Ectodermal cell (in vitro differentiated cells): ENCODE measurements around the gene TRAPPC5.
"Not testable (repeated sequence)": the region's sequence is repeated elsewhere in the genome, so short reads cannot be mapped to it uniquely, and the experiment has no call there.

Experiments
- H3K27ac ChIP-seq: 2 replicates; pipeline ENCODE4 v1.7.0; 2013; ENCODE audit warnings: mild to moderate bottlenecking, low read depth, low read length; ENCODE audit not compliant: insufficient read depth, poor library complexity, severe bottlenecking
- H3K27me3 ChIP-seq: 2 replicates; pipeline ENCODE4 v1.7.0; 2013; ENCODE audit warnings: mild to moderate bottlenecking, low read length; ENCODE audit not compliant: insufficient read depth, control insufficient read depth, poor library complexity, severe bottlenecking
- H3K36me3 ChIP-seq: one replicate; pipeline ENCODE4 v1.7.0; 2013; ENCODE audit warnings: low read length; ENCODE audit not compliant: control insufficient read depth, insufficient read depth
- H3K4me1 ChIP-seq: one replicate; pipeline ENCODE4 v1.7.0; 2013; ENCODE audit warnings: low read length; ENCODE audit not compliant: control insufficient read depth, insufficient read depth
- H3K4me3 ChIP-seq: 2 replicates; pipeline ENCODE4 v1.7.0; 2013; ENCODE audit warnings: low read depth, low read length, control low read depth; ENCODE audit not compliant: insufficient read depth
- H3K9me3 ChIP-seq: 2 replicates; pipeline ENCODE4 v1.7.0; 2013; ENCODE audit warnings: mild to moderate bottlenecking, low read length, moderate library complexity; ENCODE audit not compliant: control insufficient read depth
- WGBS, 2 experiments: methylation state at CpG; one replicate each; pipeline ENCODE4 v1.1.7; 2013; ENCODE audit warnings: missing lambda C conversion rate in 2 of 2; 5-methylcytosine and 5-hydroxymethylcytosine counted together

Gene TRAPPC5

DNA sequence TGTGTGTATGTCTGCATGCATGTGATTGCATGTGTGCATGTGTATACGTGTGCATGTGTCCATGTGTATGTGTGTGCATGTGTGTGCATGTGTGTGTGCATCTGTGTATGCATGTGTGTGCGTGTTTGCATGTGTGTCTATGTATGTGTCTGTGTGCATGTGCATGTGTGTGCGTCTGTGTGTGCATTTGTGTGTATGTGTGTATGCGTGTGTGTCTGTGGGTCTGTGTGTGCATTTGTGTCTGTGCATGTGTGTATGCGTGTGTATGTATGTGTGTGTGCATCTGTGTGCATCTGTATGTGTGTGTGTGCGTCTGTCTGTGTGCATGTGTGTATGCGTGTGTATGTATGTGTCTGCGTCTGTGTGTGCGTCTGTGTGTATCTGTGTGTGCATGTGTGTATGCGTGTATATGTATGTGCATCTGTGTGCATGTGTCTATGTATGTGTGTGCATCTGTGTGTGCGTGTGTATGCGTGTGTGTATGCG, 40.7 kb upstream of the TRAPPC5 start:
- peaks cover 20% of the 10 kb centered on the region for H3K27me3 ChIP-seq
- no peaks in the 10 kb centered on the region for H3K36me3 ChIP-seq
- H3K9me3 ChIP-seq, result no peaks in the 10 kb centered on the region
- 92 to 95% methylated on average over 13 of the region's 13 CpGs for WGBS, 2 experiments
- no peak overlapping the region for H3K4me3 ChIP-seq
- no peaks in the 10 kb centered on the region for H3K4me1 ChIP-seq
- no peak overlapping the region for H3K27ac ChIP-seq

DNA sequence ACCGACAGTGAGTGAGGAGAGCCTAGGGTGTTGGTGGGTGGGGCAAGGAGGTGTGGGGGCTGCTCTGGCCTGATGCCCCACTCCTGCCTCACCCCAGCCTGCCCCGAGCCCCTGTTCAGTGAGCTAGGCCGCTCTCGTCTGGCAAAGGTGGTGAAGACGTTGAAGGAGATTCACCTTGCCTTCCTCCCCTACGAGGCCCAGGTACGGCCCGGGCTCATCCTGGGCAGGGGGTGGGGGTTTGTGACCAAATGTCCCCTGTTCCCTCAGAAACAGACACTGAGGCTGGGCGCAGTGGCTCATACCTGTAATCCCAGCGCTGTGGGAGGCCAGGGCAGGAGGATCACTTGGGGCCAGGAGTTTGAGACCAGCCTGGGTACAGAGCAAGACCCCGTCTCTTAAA, 39.8 kb upstream of the TRAPPC5 start:
- Histone ChIP-seq H3K27ac (no peak overlapping the region), H3K4me1 (no peaks in the 10 kb centered on the region), H3K36me3 (no peaks in the 10 kb centered on the region), H3K4me3 (no peak overlapping the region), H3K9me3 (no peaks in the 10 kb centered on the region), H3K27me3 (peaks cover 12% of the 10 kb centered on the region)
- 93 to 95% methylated on average over 11 of the region's 11 CpGs for WGBS, 2 experiments

DNA sequence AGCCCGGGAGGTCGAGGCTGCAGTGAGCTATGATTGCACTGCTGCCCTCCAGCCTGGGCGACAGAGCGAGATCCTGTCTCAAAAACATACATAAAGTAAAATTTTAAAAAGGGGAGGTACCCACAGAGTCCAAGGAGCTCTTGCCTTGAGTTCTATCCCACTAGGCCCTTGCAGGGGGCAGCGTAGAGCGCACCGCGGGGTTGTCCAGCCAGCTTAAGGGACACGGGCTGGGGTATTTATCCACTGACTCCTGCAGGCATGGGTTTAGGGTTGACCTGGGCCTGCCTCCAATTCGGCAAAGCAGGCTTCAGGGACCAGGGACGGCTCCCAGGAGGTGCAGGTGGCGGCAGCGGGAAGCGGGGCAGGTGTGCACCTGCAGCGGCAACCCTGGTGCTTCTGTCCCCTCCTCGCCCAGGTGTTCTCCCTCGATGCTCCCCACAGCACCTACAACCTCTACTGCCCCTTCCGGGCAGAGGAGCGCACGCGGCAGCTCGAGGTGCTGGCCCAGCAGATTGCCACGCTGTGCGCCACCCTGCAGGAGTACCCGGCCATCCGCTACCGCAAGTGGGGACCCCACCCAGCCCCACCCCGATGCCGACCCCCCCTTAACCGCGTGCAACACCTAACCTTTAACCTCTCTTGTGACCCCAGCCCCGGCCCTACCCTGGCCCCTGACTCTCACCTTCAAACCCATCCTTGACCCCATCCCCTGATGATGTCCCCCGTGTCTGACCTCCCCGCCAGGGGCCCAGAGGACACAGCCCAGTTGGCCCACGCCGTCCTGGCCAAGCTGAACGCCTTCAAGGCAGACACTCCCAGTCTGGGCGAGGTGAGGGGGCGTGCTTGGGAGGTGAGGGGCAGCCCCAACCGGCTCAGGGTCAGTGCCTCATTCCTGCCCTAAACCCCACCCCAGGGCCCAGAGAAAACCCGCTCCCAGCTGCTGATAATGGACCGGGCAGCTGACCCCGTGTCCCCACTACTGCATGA, 39.0 kb upstream of the TRAPPC5 start:
- H3K27ac ChIP-seq, result no peak overlapping the region
- no peaks in the 10 kb centered on the region for H3K36me3 ChIP-seq
- H3K27me3 ChIP-seq, result peaks cover 4% of the 10 kb centered on the region
- no peaks in the 10 kb centered on the region for H3K4me1 ChIP-seq
- 91% methylated on average over 43 of the region's 43 CpGs for WGBS, 2 experiments
- no peaks in the 10 kb centered on the region for H3K9me3 ChIP-seq
- H3K4me3 ChIP-seq, result no peak overlapping the region

DNA sequence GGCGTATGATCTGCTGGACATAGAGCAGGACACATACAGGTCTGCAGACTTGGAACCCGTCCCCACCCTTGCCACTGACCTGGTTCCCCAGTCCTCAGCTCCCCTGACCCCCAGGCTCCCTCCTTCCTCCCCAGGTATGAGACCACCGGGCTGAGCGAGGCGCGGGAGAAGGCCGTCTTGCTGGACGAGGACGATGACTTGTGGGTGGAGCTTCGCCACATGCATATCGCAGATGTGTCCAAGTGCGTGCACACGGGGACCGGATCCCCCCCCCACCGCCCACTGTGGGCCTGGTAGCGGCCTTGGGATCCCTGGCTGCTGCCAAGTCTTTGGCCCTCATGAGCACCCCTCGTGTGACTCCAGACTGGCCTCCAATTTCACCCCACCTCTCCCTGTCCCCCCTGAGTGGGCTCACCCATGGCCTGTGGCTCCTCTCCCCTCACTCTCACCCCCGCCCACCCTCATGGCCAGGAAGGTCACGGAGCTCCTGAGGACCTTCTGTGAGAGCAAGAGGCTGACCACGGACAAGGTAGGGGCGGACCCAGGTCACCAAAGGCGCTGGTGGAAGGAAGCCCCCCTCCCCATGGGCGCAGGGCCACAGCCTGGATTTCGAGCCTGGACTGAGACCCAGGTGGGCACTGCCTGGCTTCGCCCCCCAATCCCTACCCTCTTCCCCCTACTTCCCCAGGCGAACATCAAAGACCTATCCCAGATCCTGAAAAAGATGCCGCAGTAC, 38.2 kb upstream of the TRAPPC5 start:
- no peak overlapping the region for H3K27ac ChIP-seq
- no peaks in the 10 kb centered on the region for H3K4me1 ChIP-seq
- H3K9me3 ChIP-seq, result no peaks in the 10 kb centered on the region
- no peak overlapping the region for H3K4me3 ChIP-seq
- no peaks in the 10 kb centered on the region for H3K27me3 ChIP-seq
- no peaks in the 10 kb centered on the region for H3K36me3 ChIP-seq
- WGBS, 2 experiments, result 94 to 95% methylated on average over 27 of the region's 27 CpGs

DNA sequence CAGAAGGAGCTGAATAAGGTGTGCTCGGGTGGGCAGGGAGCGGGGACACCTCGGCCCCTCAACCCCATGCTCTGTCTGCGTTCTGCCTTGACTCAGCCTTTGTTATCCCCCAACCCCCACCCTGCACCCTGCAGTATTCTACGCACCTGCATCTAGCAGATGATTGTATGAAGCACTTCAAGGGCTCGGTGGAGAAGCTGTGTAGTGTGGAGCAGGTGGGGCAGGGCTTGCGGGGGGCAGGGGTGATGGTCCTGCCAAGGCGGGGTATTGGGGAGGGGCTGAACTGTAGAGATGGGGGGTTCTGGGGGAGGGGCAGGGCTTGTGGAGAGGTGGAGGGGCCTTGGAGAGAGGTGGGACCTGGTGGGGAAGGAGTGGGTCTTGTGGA, 37.6 kb upstream of the TRAPPC5 start:
- no peaks in the 10 kb centered on the region for H3K36me3 ChIP-seq
- H3K9me3 ChIP-seq, result no peaks in the 10 kb centered on the region
- H3K27me3 ChIP-seq, result no peaks in the 10 kb centered on the region
- H3K27ac ChIP-seq, result no peak overlapping the region
- H3K4me1 ChIP-seq, result no peaks in the 10 kb centered on the region
- no peak overlapping the region for H3K4me3 ChIP-seq
- WGBS, 2 experiments, result 94 to 95% methylated on average over 8 of the region's 8 CpGs

DNA sequence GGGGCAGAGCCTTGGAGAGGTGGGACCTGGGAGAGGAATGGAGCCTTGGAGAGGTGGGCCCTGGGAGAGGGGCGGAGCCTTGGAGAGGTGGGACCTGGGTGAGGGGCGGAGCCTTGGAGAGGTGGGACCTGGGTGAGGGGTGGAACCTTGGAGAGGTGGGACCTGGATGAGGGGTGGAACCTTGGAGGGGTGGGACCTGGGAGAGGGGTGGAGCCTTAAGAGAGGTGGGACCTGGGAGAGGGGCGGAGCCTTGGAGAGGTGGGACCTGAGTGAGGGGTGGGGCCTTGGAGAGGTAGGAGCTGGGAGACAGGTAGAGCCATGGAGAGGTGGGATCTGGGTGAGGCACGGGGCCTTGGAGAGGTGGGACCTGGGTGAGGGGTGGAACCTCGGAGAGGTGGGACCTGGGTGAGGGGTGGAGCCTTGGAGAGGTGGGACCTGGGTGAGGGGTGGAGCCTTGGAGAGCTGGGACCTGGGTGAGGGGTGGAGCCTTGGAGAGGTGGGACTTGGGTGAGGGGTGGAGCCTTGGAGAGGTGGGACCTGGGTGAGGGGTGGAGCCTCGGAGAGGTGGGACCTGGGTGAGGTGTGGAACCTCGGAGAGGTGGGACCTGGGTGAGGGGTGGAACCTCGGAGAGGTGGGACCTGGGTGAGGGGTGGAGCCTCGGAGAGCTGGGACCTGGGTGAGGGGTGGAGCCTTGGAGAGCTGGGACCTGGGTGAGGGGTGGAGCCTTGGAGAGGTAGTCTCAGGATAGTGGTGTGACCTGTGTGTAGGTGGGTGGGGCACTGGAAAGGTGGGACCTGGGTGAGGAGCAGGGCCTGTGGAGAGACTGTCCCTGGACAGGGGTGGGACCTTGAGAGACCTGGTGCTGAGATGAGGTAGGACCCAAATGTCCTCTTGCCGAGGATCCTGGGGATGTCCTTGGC, 36.7 kb upstream of the TRAPPC5 start:
- H3K36me3 ChIP-seq, H3K4me1 ChIP-seq, H3K27me3 ChIP-seq, H3K27ac ChIP-seq, H3K4me3 ChIP-seq, H3K9me3 ChIP-seq: not testable (repeated sequence)
- WGBS, 2 experiments, result 75 to 77% methylated on average over 10 of the region's 10 CpGs

DNA sequence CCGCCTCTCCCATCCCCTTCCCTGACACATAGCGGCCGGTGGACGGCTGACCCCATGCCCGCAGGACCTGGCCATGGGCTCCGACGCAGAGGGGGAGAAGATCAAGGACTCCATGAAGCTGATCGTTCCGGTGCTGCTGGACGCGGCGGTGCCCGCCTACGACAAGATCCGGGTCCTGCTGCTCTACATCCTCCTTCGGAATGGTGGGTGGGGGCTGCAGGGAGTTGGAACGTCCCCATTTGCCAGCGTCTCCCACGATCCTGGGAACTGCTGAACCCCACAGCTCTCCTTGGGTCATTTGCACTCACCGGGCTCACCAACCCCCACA, 36.1 kb upstream of the TRAPPC5 start:
- 95 to 96% methylated on average over 20 of the region's 20 CpGs for WGBS, 2 experiments
- no peak overlapping the region for H3K27ac ChIP-seq
- H3K36me3 ChIP-seq, result no peaks in the 10 kb centered on the region
- no peaks in the 10 kb centered on the region for H3K4me1 ChIP-seq
- H3K9me3 ChIP-seq, result no peaks in the 10 kb centered on the region
- no peak overlapping the region for H3K4me3 ChIP-seq
- H3K27me3 ChIP-seq, result no peaks in the 10 kb centered on the region

DNA sequence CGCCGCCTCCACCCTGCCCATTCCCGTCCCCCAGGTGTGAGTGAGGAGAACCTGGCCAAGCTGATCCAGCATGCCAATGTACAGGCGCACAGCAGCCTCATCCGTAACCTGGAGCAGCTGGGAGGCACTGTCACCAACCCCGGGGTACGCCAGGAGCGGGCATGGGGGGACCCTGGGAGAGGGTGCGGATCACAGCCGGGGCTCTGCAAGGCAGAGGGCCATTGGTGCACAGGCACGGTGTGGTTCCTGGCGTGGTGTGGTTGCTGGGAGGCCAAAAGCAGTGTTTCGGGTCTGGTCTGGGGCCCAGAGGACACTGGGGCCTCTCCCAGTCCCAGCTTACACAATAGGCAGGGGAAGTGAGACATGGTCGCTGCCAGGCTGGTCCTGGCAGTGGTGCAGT, 35.5 kb upstream of the TRAPPC5 start:
- WGBS, 2 experiments, result 94 to 96% methylated on average over 14 of the region's 14 CpGs
- Histone ChIP-seq H3K27me3 (no peaks in the 10 kb centered on the region), H3K4me1 (no peaks in the 10 kb centered on the region), H3K4me3 (no peak overlapping the region), H3K9me3 (no peaks in the 10 kb centered on the region), H3K36me3 (no peaks in the 10 kb centered on the region), H3K27ac (no peak overlapping the region)

DNA sequence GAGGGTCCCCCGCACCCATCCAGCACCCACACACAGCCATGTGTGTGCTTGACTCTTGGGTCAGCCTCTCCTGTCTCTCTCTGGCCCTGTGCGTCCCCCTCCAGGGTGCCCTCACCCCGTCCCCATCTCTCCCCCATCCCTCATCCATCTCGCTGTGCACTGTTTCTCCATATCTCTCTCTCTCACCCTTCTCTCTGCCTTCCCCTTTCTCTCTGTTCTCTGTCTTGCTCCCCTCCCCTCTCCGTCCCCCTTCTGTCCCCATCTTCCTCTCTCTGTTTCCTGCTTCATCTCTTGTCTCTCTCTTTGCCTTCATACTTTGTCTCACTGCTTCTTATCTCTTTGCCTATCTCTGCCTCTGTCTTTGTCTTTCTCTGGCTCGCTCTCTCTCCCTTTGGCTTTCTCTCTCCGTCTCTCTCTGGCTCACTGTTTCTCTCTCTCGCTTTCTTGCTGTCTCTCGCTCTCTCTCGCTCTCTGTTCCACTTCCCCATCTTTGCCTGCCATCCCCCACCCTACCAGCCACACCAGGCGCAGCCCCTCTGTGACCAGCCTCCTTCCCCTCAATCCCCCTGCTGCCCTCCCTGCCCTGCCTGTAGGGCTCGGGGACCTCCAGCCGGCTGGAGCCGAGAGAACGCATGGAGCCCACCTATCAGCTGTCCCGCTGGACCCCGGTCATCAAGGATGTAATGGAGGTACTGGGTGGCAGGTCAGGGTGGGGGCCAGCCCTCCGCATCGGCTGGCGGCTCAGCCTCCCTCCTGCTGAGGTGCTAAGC, 34.8 kb upstream of the TRAPPC5 start:
- Histone ChIP-seq H3K27ac (no peak overlapping the region), H3K4me3 (no peak overlapping the region), H3K4me1 (no peaks in the 10 kb centered on the region), H3K9me3 (no peaks in the 10 kb centered on the region), H3K36me3 (no peaks in the 10 kb centered on the region), H3K27me3 (peaks cover 6% of the 10 kb centered on the region)
- WGBS, 2 experiments, result 81 to 83% methylated on average over 20 of the region's 20 CpGs
